Mucosa of descending colon (tissue), 3 donors: Measurements from ENCODE around the gene EID3. TPM values are rescaled to one million over a fixed set of nuclear protein-coding genes. Genes with fewer than 3 reads are reported as not detected.

ENCODE experiments used
- ATAC-seq: fragments of 200-7000 bp; cut with Tn5 transposase; one replicate; pipeline ENCODE4 v1.9.1; 2020; ENCODE audit warnings: mild to moderate bottlenecking, moderate library complexity
- DNase-seq, 3 donors: peaks; one replicate each; pipeline ENCODE4 v3.0.0-alpha.2; 2020
- H3K36me3 ChIP-seq: fragments of 200-600 bp; one replicate; pipeline ENCODE4 v1.8.0; 2021; ENCODE audit warnings: low read depth, mild to moderate bottlenecking
- H3K4me1 ChIP-seq: fragments of 200-600 bp; one replicate; pipeline ENCODE4 v1.8.0; 2021; ENCODE audit warnings: low read depth, mild to moderate bottlenecking
- H3K4me3 ChIP-seq: fragments of 200-600 bp; one replicate; pipeline ENCODE4 v1.8.0; 2021; ENCODE audit warnings: mild to moderate bottlenecking
- H3K9me3 ChIP-seq: fragments of 200-600 bp; one replicate; pipeline ENCODE4 v1.8.0; 2021; ENCODE audit warnings: mild to moderate bottlenecking
- CTCF ChIP-seq: fragments of 200-600 bp; IDR thresholded peaks from one replicate; pipeline ENCODE4 v1.8.0; 2022; ENCODE audit warnings: antibody characterized with exemption, mild to moderate bottlenecking
- intact Hi-C, 2 donors: fragments of 100-400 bp; cut with DNase I in 1 of 2; cut with micrococcal nuclease in 1 of 2; formaldehyde crosslinking; loops; one replicate each; pipeline versions ENCODE4 v1.11.0 to v1.11.1; 2022; cut with DNase I, micrococcal nuclease
- total RNA-seq, 3 donors: library from RNA; stranded (reverse); fragmentation: NEBNext Ultra II Directional in 2 of 3; extraction: Animal tissue kit (Norgen Biotek cat#: 25700) in 2 of 3; gene quantifications; one replicate each; pipeline versions ENCODE4 v1.2.1 to v1.2.4, GENCODE V29; 2021 to 2023
- donor health status: DM: no; HTN: no; CAD: no; lungs with moderate emphysema.
- donor health status: DM: no; HTN: no; CAD: no.
- donor health status: DM: no; HTN: yes; CAD: no.

The EID3 gene
- total RNA-seq, 3 donors from 2014 or later: 2.4 to 6.4 (median 3.9) TPM

GRCh38 chr12:104345234-104346066 is 41.9 kb downstream of the EID3 start:
- H3K4me1 ChIP-seq: no peaks in the 10 kb centered on the region
- ATAC-seq (no peak), DNase-seq (no peak)

DNA sequence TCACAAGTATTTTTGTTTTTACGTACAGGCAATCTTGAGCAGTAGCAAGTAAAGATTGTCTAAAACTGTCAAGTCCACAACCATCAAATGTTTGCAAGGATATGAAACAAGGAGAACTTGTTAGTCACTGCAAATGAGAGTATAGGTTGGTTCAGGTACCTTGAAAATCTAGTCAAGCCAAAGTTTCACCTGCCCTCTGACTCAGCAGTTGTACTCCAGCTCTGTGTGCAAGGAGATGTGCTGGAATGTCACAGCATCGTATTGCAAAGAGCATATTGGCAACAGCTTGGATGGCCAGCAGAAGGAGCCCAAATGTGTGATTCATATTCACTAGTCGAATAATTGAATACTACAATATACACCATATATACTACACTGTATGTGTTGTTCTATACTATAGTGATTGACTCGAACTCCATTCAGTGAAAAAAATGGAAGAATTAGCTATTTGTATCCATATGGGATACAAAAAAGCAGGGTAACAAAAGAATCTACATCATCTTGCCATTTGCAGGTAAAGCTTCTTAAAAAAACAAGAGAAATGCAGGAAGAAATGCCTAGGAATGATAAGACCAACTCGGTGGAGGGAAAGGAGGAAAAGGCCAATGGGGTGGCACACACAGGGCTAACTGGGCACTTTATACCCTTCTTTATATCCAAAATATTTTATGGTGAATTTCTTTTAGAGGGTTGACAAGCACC is 44.0 kb downstream of the EID3 start:
- no peaks in the 10 kb centered on the region for H3K4me1 ChIP-seq
- intact Hi-C loops: no loop called here
- no peak overlapping the region for H3K4me3 ChIP-seq
- DNase-seq: no peak
- no peaks in the 10 kb centered on the region for H3K9me3 ChIP-seq
- no peaks in the 10 kb centered on the region for H3K36me3 ChIP-seq
- no peak for TF ChIP-seq CTCF
- ATAC-seq: no peak

More at GRCh38 chr12:104345234-104346066, 41.9 kb downstream of the EID3 start:
- intact Hi-C loops: no loop called here
- Histone ChIP-seq H3K4me3 (no peak overlapping the region), H3K9me3 (no peaks in the 10 kb centered on the region), H3K36me3 (no peaks in the 10 kb centered on the region)
- no peak for TF ChIP-seq CTCF

DNA sequence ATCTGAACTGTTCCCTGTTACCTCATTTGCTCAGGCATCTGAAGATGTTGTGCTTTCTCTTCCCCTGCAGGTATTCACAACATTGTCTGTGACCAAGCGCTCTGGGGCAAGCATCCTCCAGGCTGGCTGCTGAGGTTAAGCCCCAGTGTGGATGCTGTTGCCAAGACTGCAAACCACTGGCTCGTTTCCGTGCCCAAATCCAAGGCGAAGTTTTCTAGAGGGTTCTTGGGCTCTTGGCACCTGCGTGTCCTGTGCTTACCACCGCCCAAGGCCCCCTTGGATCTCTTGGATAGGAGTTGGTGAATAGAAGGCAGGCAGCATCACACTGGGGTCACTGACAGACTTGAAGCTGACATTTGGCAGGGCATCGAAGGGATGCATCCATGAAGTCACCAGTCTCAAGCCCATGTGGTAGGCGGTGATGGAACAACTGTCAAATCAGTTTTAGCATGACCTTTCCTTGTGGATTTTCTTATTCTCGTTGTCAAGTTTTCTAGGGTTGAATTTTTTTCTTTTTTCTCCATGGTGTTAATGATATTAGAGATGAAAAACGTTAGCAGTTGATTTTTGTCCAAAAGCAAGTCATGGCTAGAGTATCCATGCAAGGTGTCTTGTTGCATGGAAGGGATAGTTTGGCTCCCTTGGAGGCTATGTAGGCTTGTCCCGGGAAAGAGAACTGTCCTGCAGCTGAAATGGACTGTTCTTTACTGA is 44.9 kb downstream of the EID3 start:
- ATAC-seq (no peak), DNase-seq (no peak)
- Histone ChIP-seq H3K4me1 (no peaks in the 10 kb centered on the region), H3K36me3 (no peaks in the 10 kb centered on the region), H3K9me3 (no peaks in the 10 kb centered on the region), H3K4me3 (no peak overlapping the region)
- intact Hi-C loops: no loop called here
- TF ChIP-seq CTCF: no peak

GRCh38 chr12:104348994-104349494 is 45.5 kb downstream of the EID3 start:
- DNase-seq (no peak), ATAC-seq (no peak)
- intact Hi-C loops: no loop called here
- Histone ChIP-seq H3K36me3 (no peaks in the 10 kb centered on the region), H3K4me1 (no peaks in the 10 kb centered on the region), H3K4me3 (no peak overlapping the region), H3K9me3 (no peaks in the 10 kb centered on the region)
- TF ChIP-seq CTCF: no peak

- no peaks in the 10 kb centered on the region for H3K4me1 ChIP-seq
- no peaks in the 10 kb centered on the region for H3K9me3 ChIP-seq
- intact Hi-C loops: no loop called here
- no peaks in the 10 kb centered on the region for H3K36me3 ChIP-seq
- no peak for ATAC-seq
- DNase-seq: no peak
- no peak for TF ChIP-seq CTCF
- no peak overlapping the region for H3K4me3 ChIP-seq
Observed at GRCh38 chr12:104350211-104351056, 46.9 kb downstream of the EID3 start.
